Jurkat, Clone E6-1 (cell line): ENCODE results near the gene ASCL5.

Experiments used
- DNase-seq: peaks from one replicate; pipeline ENCODE4 v3.0.0-alpha.2; 2011; ENCODE audit warnings: low read depth, low spot score
- H3K4me3 ChIP-seq: 2 replicates; pipeline ENCODE4 v1.5.1; 2011; ENCODE audit warnings: mild to moderate bottlenecking, low read length, control low read depth, moderate library complexity

Gene ASCL5

GRCh38 chr1:201114245-201115131 lies 12.5 kb downstream of the ASCL5 start:
- peak overlapping the region; percentile 61 for H3K4me3 ChIP-seq
- DNase-seq, result peak; percentile 71

GRCh38 chr1:201113451-201114244 lies 13.3 kb downstream of the ASCL5 start:
- peak overlapping the region; percentile 61 for H3K4me3 ChIP-seq
- no peak for DNase-seq

GRCh38 chr1:201112926-201113325 lies 14.1 kb downstream of the ASCL5 start:
- no peak for DNase-seq
- H3K4me3 ChIP-seq, result no peak overlapping the region

- no peak for DNase-seq
- no peak within 1 kb of the TSS for H3K4me3 ChIP-seq
Measured at GRCh38 chr1:201112173-201112731, 14.7 kb downstream of the ASCL5 start, which contains the start of gene CACNA1S. Gene CACNA1S, minus strand, starts transcription at chr1:201112426. Its CDS starts 87 bp downstream, at chr1:201112339.

GRCh38 chr1:201111672-201112071 lies 15.3 kb downstream of the ASCL5 start:
- no peak overlapping the region for H3K4me3 ChIP-seq
- no peak for DNase-seq

- DNase-seq, result no peak
- H3K4me3 ChIP-seq, result no peak overlapping the region
Measured at GRCh38 chr1:201111156-201111555, 15.8 kb downstream of the ASCL5 start.

GRCh38 chr1:201110616-201111015 lies 16.4 kb downstream of the ASCL5 start:
- DNase-seq, result no peak
- no peak overlapping the region for H3K4me3 ChIP-seq

GRCh38 chr1:201110138-201110537 lies 16.8 kb downstream of the ASCL5 start:
- H3K4me3 ChIP-seq, result no peak overlapping the region
- DNase-seq, result no peak

- H3K4me3 ChIP-seq, result no peak overlapping the region
- DNase-seq, result no peak
Measured at GRCh38 chr1:201109651-201110050, 17.3 kb downstream of the ASCL5 start.

GRCh38 chr1:201108614-201109013 lies 18.4 kb downstream of the ASCL5 start:
- H3K4me3 ChIP-seq, result no peak overlapping the region
- DNase-seq, result no peak

GRCh38 chr1:201105688-201106087 lies 21.3 kb downstream of the ASCL5 start:
- H3K4me3 ChIP-seq, result no peak overlapping the region
- no peak for DNase-seq

- DNase-seq, result no peak
- H3K4me3 ChIP-seq, result no peak overlapping the region
Measured at GRCh38 chr1:201104141-201104540, 22.8 kb downstream of the ASCL5 start.

GRCh38 chr1:201103666-201104065 lies 23.3 kb downstream of the ASCL5 start:
- no peak for DNase-seq
- no peak overlapping the region for H3K4me3 ChIP-seq

GRCh38 chr1:201100169-201100930 lies 26.6 kb downstream of the ASCL5 start:
- no peak for DNase-seq
- H3K4me3 ChIP-seq, result no peak overlapping the region

GRCh38 chr1:201098992-201099677 lies 27.8 kb downstream of the ASCL5 start:
- H3K4me3 ChIP-seq, result no peak overlapping the region
- DNase-seq, result no peak

GRCh38 chr1:201096977-201097856 lies 29.8 kb downstream of the ASCL5 start:
- DNase-seq, result no peak
- no peak overlapping the region for H3K4me3 ChIP-seq

GRCh38 chr1:201096041-201096461 lies 30.9 kb downstream of the ASCL5 start:
- DNase-seq, result no peak
- H3K4me3 ChIP-seq, result no peak overlapping the region

GRCh38 chr1:201095581-201095980 lies 31.4 kb downstream of the ASCL5 start:
- H3K4me3 ChIP-seq, result no peak overlapping the region

More at GRCh38 chr1:201095581-201095980, 31.4 kb downstream of the ASCL5 start:
- no peak for DNase-seq
